Endothelial cell of umbilical vein (primary cell): Measurements from ENCODE around the gene ITIH4. TPM values are rescaled to one million over a fixed set of nuclear protein-coding genes. Genes with fewer than 3 reads are reported as not detected.

ENCODE experiments used
- BruUV-seq: library from RNA; stranded (reverse); fragments of 400-500 nt; replicated peaks from 2 replicates; lab custom pipeline; 2021; lab: Mats Ljungman, UMichigan
- CTCF ChIA-PET: fragments of 300-600, 350-600 bp; sonication (Branson Sonifier 250); formaldehyde crosslinking; loops from one replicate; lab custom pipeline; 2021; ENCODE audit warnings: antibody characterized with exemption, inconsistent platforms; lab: Charles Lee
- POLR2A ChIA-PET: fragments of 300-600, 350-600 bp; sonication (Branson Sonifier 250); formaldehyde crosslinking; loops from one replicate; lab custom pipeline; 2021; ENCODE audit warnings: antibody characterized with exemption, inconsistent platforms; lab: Charles Lee
- DNase-seq: peaks from one replicate; pipeline ENCODE4 v3.0.0-alpha.2; 2011; ENCODE audit warnings: low read depth, low spot score
- FAIRE-seq: peaks from 2 replicates; lab custom pipeline; 2011; peaks lifted over from hg19 to GRCh38; lab: Jason Lieb, UNC
- H2AFZ ChIP-seq: 2 replicates; pipeline ENCODE4 v1.6.0; 2012; ENCODE audit warnings: low read depth, low read length, control low read depth, inconsistent platforms
- H3K27ac ChIP-seq: 2 replicates; pipeline ENCODE4 v1.5.1; 2011; ENCODE audit warnings: low read depth, mild to moderate bottlenecking, control low read depth, low read length, moderate library complexity; ENCODE audit not compliant: insufficient read depth
- H3K27me3 ChIP-seq, 2 experiments: 2 replicates each; pipeline versions ENCODE4 v1.6.0 to v1.6.1; 2011; ENCODE audit warnings: low read length in 2 of 2, mixed read lengths in 1 of 2; ENCODE audit not compliant: control insufficient read depth in 2 of 2, insufficient read depth in 2 of 2
- H3K36me3 ChIP-seq, 2 experiments: 2 replicates in 1 of 2; 3 replicates in 1 of 2; pipeline ENCODE4 v1.5.1; 2011; ENCODE audit warnings: low read length in 2 of 2, mild to moderate bottlenecking in 1 of 2, moderate library complexity in 1 of 2; ENCODE audit not compliant: control insufficient read depth in 2 of 2, insufficient read depth in 2 of 2; ENCODE audit errors: extremely low read depth in 1 of 2
- H3K4me1 ChIP-seq: 3 replicates; pipeline ENCODE4 v1.5.1; 2011; ENCODE audit warnings: mild to moderate bottlenecking, low read length; ENCODE audit not compliant: control insufficient read depth, insufficient read depth; ENCODE audit errors: extremely low read depth
- H3K4me2 ChIP-seq: 2 replicates; pipeline ENCODE4 v1.6.1; 2011; ENCODE audit warnings: low read length, control low read depth, mixed read lengths; ENCODE audit not compliant: insufficient read depth
- H3K4me3 ChIP-seq, 3 experiments: fragments of 200-600 bp in 1 of 3; sonication (generic), shearing (Covaris generic) in 1 of 3; replicated peaks in 1 of 3; 2 replicates each; pipeline ENCODE4 v1.5.1; 2011 to 2016; ENCODE audit warnings: control low read depth in 3 of 3, low read length in 3 of 3, mild to moderate bottlenecking in 2 of 3, inconsistent platforms in 1 of 3, low read depth in 1 of 3, moderate library complexity in 1 of 3; ENCODE audit not compliant: insufficient read depth in 1 of 3
- H3K79me2 ChIP-seq: 2 replicates; pipeline ENCODE4 v1.6.0; 2012; ENCODE audit warnings: low read length, inconsistent platforms; ENCODE audit not compliant: control insufficient read depth, insufficient read depth
- H3K9ac ChIP-seq: replicated peaks from 2 replicates; pipeline ENCODE3; 2011; ENCODE audit warnings: low read length, control low read depth; ENCODE audit not compliant: insufficient read depth; ENCODE audit errors: extremely low read depth
- H3K9me1 ChIP-seq: replicated peaks from 3 replicates; pipeline ENCODE4 v1.6.0; 2011; ENCODE audit warnings: mild to moderate bottlenecking, low read length; ENCODE audit not compliant: control insufficient read depth, insufficient read depth; ENCODE audit errors: extremely low read depth
- H3K9me3 ChIP-seq: replicated peaks from 2 replicates; pipeline ENCODE4 v1.5.1; 2012; ENCODE audit warnings: low read length, inconsistent platforms; ENCODE audit not compliant: control insufficient read depth, insufficient read depth
- H4K20me1 ChIP-seq: replicated peaks from 2 replicates; pipeline ENCODE3; 2011; ENCODE audit warnings: mild to moderate bottlenecking, low read length; ENCODE audit not compliant: control insufficient read depth, insufficient read depth; ENCODE audit errors: extremely low read depth
- EZH2 ChIP-seq: IDR thresholded peaks from 2 replicates; pipeline ENCODE4 v1.6.1; 2012; ENCODE audit warnings: borderline replicate concordance, low read depth, mild to moderate bottlenecking, moderate library complexity, low read length, inconsistent platforms; ENCODE audit not compliant: severe bottlenecking
- FOS ChIP-seq: IDR thresholded peaks from 2 replicates; pipeline ENCODE4 v1.6.1; 2011; ENCODE audit warnings: mild to moderate bottlenecking, low read length, moderate library complexity, borderline replicate concordance; ENCODE audit not compliant: insufficient read depth
- GATA2 ChIP-seq: IDR thresholded peaks from 2 replicates; pipeline ENCODE4 v1.7.0; 2011; ENCODE audit warnings: low read depth, mild to moderate bottlenecking, moderate library complexity, mixed read lengths, low read length; ENCODE audit not compliant: insufficient read length, insufficient read depth
- JUN ChIP-seq: IDR thresholded peaks from 2 replicates; pipeline ENCODE4 v1.6.1; 2011; ENCODE audit warnings: borderline replicate concordance, low read depth; ENCODE audit not compliant: insufficient read length, insufficient read depth
- MYC ChIP-seq: IDR thresholded peaks from one replicate; pipeline ENCODE4 v1.6.1; 2011; ENCODE audit warnings: mild to moderate bottlenecking, low read depth, low read length
- POLR2A ChIP-seq: IDR thresholded peaks from 2 replicates; pipeline ENCODE4 v1.6.1; 2012; ENCODE audit warnings: low read depth, mild to moderate bottlenecking, control low read depth, low read length
- POLR2AphosphoS5 ChIP-seq: IDR thresholded peaks from 2 replicates; pipeline ENCODE4 v1.6.1; 2012; ENCODE audit warnings: low read depth, mild to moderate bottlenecking, control low read depth, low read length, moderate library complexity; ENCODE audit not compliant: insufficient read depth
- dilution Hi-C: fragments of 300-500 bp; cut with MboI; formaldehyde crosslinking; loops from one replicate; pipeline ENCODE4 v1.15.0; 2019; ENCODE audit warnings: low sequenced_read_pairs; ENCODE audit not compliant: extremely low pct_ligation_motif_present
- intact Hi-C: fragments of 100-400 bp; cut with micrococcal nuclease; formaldehyde crosslinking; loops from one replicate; pipeline ENCODE4 v1.10.0; 2022
- polyA plus RNA-seq, 4 experiments: library from polyadenylated mRNA; depleted of rRNA in 3 of 4; stranded (reverse) in 3 of 4; unstranded in 1 of 4; fragments of >200 nt; gene quantifications; 2 replicates each; pipeline versions ENCODE4 v1.2.1 to v1.2.3, GENCODE V29; 2011 to 2012; ENCODE audit warnings: missing spikeins in 1 of 4
- total RNA-seq: library from RNA; stranded (reverse); gene quantifications from 2 replicates; pipeline ENCODE4 v1.2.3, GENCODE V29; 2021
- TF ChIP-seq, protein P1 (sequence below): IDR thresholded peaks from 2 replicates; pipeline ENCODE4 v1.6.1; 2011; ENCODE audit not compliant: insufficient read depth, insufficient read length
- TF ChIP-seq, protein P2 (sequence below), 2 donors: IDR thresholded peaks; 1 replicate in 1 of 2; 2 replicates in 1 of 2; pipeline ENCODE4 v1.5.1; 2011; ENCODE audit warnings: low read length in 2 of 2, mild to moderate bottlenecking in 2 of 2, moderate library complexity in 2 of 2, control low read depth in 1 of 2, inconsistent platforms in 1 of 2, low read depth in 1 of 2; ENCODE audit not compliant: insufficient read depth in 1 of 2; ENCODE audit errors: extremely low read depth in 1 of 2

The ITIH4 gene
- total and polyA plus RNA-seq, 2 donors (not counting 3 experiments of a cell fraction or from before 2014, with no cell fraction given) = 0.17 to 2.4 TPM

DNA sequence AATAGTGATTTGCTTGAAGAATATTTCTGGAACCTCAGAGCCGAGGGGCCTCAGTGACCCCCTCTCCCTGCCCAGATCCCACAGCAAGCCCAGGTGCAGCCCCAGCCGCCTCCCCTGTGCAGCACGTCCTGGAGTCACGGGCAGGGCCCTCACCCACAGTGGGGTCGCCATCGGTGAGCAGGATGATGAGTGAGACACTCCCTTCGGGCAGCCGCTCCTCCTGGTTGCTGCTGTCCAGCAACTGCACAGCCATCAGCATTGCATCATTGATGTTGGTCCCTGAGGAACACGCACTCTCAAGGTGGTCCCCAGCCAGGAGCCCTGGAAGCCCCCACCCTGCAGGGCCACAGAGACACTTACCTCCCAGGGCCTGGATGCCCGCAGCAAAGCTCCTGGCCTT, 6.4 kb downstream of the ITIH4 start:
- ChIA-PET POLR2A (no interaction called here), CTCF (no interaction called here)
- no peaks in the 10 kb centered on the region for H3K9me1 ChIP-seq
- no peak overlapping the region for H2AFZ ChIP-seq
- H3K27me3 ChIP-seq = no peaks in the 10 kb centered on the region
- no peaks in the 10 kb centered on the region for H3K9me3 ChIP-seq
- intact Hi-C loops = no loop called here
- H3K79me2 ChIP-seq = no peaks in the 10 kb centered on the region
- no peak for DNase-seq
- no peak overlapping the region for H3K9ac ChIP-seq
- no peaks in the 10 kb centered on the region for H4K20me1 ChIP-seq
- no peak for TF ChIP-seq MYC
- TF ChIP-seq JUN = no peak
- no peak for TF ChIP-seq POLR2AphosphoS5
- TF ChIP-seq, protein P1, sequence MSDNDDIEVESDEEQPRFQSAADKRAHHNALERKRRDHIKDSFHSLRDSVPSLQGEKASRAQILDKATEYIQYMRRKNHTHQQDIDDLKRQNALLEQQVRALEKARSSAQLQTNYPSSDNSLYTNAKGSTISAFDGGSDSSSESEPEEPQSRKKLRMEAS = no peak
- H3K27ac ChIP-seq = no peak overlapping the region
- no peak for FAIRE-seq
- dilution Hi-C loops = no loop called here
- H3K4me3 ChIP-seq = no peak overlapping the region
- H3K4me1 ChIP-seq = no peaks in the 10 kb centered on the region
- H3K4me2 ChIP-seq = no peak overlapping the region
- no TSS peak for BruUV-seq
- no peaks in the 10 kb centered on the region for H3K36me3 ChIP-seq

DNA sequence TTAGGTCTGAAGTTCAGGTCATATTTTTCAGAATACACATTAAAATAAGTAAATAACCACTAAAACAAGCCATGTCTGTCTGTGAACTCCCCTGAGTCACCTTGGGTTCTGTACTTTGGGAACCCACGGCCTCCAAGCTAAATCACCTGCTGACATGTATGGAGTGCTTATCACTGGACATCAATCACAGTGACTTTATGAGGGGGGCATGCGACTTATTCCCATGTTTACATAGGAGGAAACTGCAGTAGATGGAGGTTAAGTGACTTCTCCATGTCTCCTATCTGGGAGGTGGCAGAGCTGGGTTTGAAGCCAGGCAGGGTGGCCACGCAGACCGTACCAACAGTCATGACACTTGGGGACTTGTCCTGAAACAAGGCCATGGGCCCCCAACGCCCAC, 8.1 kb downstream of the ITIH4 start:
- FAIRE-seq (no peak), DNase-seq (no peak)
- Histone ChIP-seq H2AFZ (no peak overlapping the region), H3K4me2 (no peak overlapping the region), H3K9ac (no peak overlapping the region), H3K9me3 (no peaks in the 10 kb centered on the region), H3K9me1 (no peaks in the 10 kb centered on the region), H3K27me3 (no peaks in the 10 kb centered on the region), H4K20me1 (no peaks in the 10 kb centered on the region), H3K27ac (no peak overlapping the region), H3K79me2 (no peaks in the 10 kb centered on the region), H3K4me3 (no peak overlapping the region), H3K36me3 (no peaks in the 10 kb centered on the region), H3K4me1 (no peaks in the 10 kb centered on the region)
- ChIA-PET CTCF (interaction anchor here (2.0 to 2.7 kb wide), 4 partner anchors 10 to 24 kb away, joined by 7 to 17 read pairs (median 10); no protein-coding TSS in a partner anchor), POLR2A (no interaction called here)
- dilution Hi-C loops = no loop called here
- no TSS peak for BruUV-seq
- TF ChIP-seq, protein P1 = no peak
- TF ChIP-seq GATA2 (no peak), FOS (no peak), MYC (no peak), JUN (no peak), POLR2AphosphoS5 (no peak), EZH2 (no peak), POLR2A (no peak)
- TF ChIP-seq, protein P2, sequence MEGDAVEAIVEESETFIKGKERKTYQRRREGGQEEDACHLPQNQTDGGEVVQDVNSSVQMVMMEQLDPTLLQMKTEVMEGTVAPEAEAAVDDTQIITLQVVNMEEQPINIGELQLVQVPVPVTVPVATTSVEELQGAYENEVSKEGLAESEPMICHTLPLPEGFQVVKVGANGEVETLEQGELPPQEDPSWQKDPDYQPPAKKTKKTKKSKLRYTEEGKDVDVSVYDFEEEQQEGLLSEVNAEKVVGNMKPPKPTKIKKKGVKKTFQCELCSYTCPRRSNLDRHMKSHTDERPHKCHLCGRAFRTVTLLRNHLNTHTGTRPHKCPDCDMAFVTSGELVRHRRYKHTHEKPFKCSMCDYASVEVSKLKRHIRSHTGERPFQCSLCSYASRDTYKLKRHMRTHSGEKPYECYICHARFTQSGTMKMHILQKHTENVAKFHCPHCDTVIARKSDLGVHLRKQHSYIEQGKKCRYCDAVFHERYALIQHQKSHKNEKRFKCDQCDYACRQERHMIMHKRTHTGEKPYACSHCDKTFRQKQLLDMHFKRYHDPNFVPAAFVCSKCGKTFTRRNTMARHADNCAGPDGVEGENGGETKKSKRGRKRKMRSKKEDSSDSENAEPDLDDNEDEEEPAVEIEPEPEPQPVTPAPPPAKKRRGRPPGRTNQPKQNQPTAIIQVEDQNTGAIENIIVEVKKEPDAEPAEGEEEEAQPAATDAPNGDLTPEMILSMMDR (IDR thresholded peaks at IDR 0.05; ENCODE audit: extremely low read depth in 1 of 2, insufficient read depth in 1 of 2, low read depth in 1 of 2, low read length in 2 of 2) = no peak
- intact Hi-C loops = no loop called here
